Neural progenitor cell (in vitro differentiated cells): ENCODE measurements around the gene DBH.

Source experiments
- CTCF ChIP-seq: fragments of 200-600 bp; sonication (generic); IDR thresholded peaks from 2 replicates; pipeline ENCODE4 v1.5.1; 2017; ENCODE audit warnings: antibody characterized with exemption, mild to moderate bottlenecking
- EZH2 ChIP-seq: fragments of 200-600 bp; sonication (generic); IDR thresholded peaks from 2 replicates; pipeline ENCODE4 v1.6.1; 2017; ENCODE audit warnings: antibody characterized with exemption, mild to moderate bottlenecking, moderate library complexity
- EZH2phosphoT487 ChIP-seq: fragments of 200-600 bp; sonication (generic); IDR thresholded peaks from 2 replicates; pipeline ENCODE4 v1.6.1; 2017; ENCODE audit warnings: antibody characterized with exemption

- TF ChIP-seq EZH2 (no peak), CTCF (no peak), EZH2phosphoT487 (no peak)
These were observed 6.7 kb upstream of the DBH start for GRCh38 chr9:133629221-133630110.
